T-helper 1 cell treated with Interleukin-12 subunit alpha and Interleukin-12 subunit beta and Interleukin-4 antibody, amounts not matched to agents 30 μg/mL and 1 μg/mL, for 36 hours (primary cell): Measurements from ENCODE around the gene GALNT9.
"Not testable (repeated sequence)": the region's sequence is repeated elsewhere in the genome, so short reads cannot be mapped to it uniquely, and the experiment has no call there.

Experiments used
- H3K27ac Mint-ChIP-seq: one replicate; pipeline ENCODE4 v1.8.0; 2021; ENCODE audit warnings: mild to moderate bottlenecking, mixed read lengths
- H3K27me3 Mint-ChIP-seq: one replicate; pipeline ENCODE4 v1.8.0; 2021; ENCODE audit warnings: low read depth, mixed read lengths
- H3K36me3 Mint-ChIP-seq: one replicate; pipeline ENCODE4 v1.8.0; 2021; ENCODE audit warnings: low read depth, mixed read lengths
- H3K4me1 Mint-ChIP-seq: one replicate; pipeline ENCODE4 v1.8.0; 2021; ENCODE audit warnings: low read depth, mixed read lengths
- H3K4me3 Mint-ChIP-seq: one replicate; pipeline ENCODE4 v1.8.0; 2021; ENCODE audit warnings: mild to moderate bottlenecking, moderate library complexity, mixed read lengths
- H3K9me3 Mint-ChIP-seq: one replicate; pipeline ENCODE4 v1.8.0; 2021; ENCODE audit warnings: mixed read lengths

Gene GALNT9

GRCh38 chr12:132262256-132263060, 66.9 kb downstream of the GALNT9 start:
- H3K36me3 Mint-ChIP-seq, result no peaks in the 10 kb centered on the region
- no peaks in the 10 kb centered on the region for H3K27me3 Mint-ChIP-seq
- H3K27ac Mint-ChIP-seq, result no peak overlapping the region
- no peaks in the 10 kb centered on the region for H3K4me1 Mint-ChIP-seq
- H3K9me3 Mint-ChIP-seq, result no peaks in the 10 kb centered on the region
- no peak overlapping the region for H3K4me3 Mint-ChIP-seq

- H3K9me3 Mint-ChIP-seq, result no peaks in the 10 kb centered on the region
- H3K27ac Mint-ChIP-seq, result no peak overlapping the region
- no peaks in the 10 kb centered on the region for H3K4me1 Mint-ChIP-seq
- H3K36me3 Mint-ChIP-seq, result no peaks in the 10 kb centered on the region
- H3K4me3 Mint-ChIP-seq, result no peak overlapping the region
- no peaks in the 10 kb centered on the region for H3K27me3 Mint-ChIP-seq
These were observed 67.9 kb downstream of the GALNT9 start for GRCh38 chr12:132261328-132262138.

GRCh38 chr12:132260721-132261120, 68.7 kb downstream of the GALNT9 start:
- no peaks in the 10 kb centered on the region for H3K36me3 Mint-ChIP-seq
- no peaks in the 10 kb centered on the region for H3K4me1 Mint-ChIP-seq
- H3K27me3 Mint-ChIP-seq, result no peaks in the 10 kb centered on the region
- H3K9me3 Mint-ChIP-seq, result no peaks in the 10 kb centered on the region
- H3K27ac Mint-ChIP-seq, result no peak overlapping the region
- no peak overlapping the region for H3K4me3 Mint-ChIP-seq

GRCh38 chr12:132259872-132260695, 69.3 kb downstream of the GALNT9 start:
- Mint-ChIP-seq H3K4me3 (no peak overlapping the region), H3K9me3 (no peaks in the 10 kb centered on the region), H3K27ac (no peak overlapping the region), H3K4me1 (no peaks in the 10 kb centered on the region), H3K27me3 (no peaks in the 10 kb centered on the region), H3K36me3 (no peaks in the 10 kb centered on the region)

GRCh38 chr12:132259364-132259871, 70.0 kb downstream of the GALNT9 start:
- Mint-ChIP-seq H3K4me3 (no peak overlapping the region), H3K4me1 (no peaks in the 10 kb centered on the region), H3K27me3 (no peaks in the 10 kb centered on the region), H3K36me3 (no peaks in the 10 kb centered on the region), H3K27ac (no peak overlapping the region), H3K9me3 (no peaks in the 10 kb centered on the region)

GRCh38 chr12:132258543-132258942, 70.8 kb downstream of the GALNT9 start:
- no peak overlapping the region for H3K4me3 Mint-ChIP-seq
- H3K36me3 Mint-ChIP-seq, result no peaks in the 10 kb centered on the region
- H3K4me1 Mint-ChIP-seq, result no peaks in the 10 kb centered on the region
- H3K9me3 Mint-ChIP-seq, result no peaks in the 10 kb centered on the region
- H3K27ac Mint-ChIP-seq, result no peak overlapping the region
- no peaks in the 10 kb centered on the region for H3K27me3 Mint-ChIP-seq

- Mint-ChIP-seq H3K4me1 (no peaks in the 10 kb centered on the region), H3K36me3 (no peaks in the 10 kb centered on the region), H3K27me3 (no peaks in the 10 kb centered on the region), H3K9me3 (no peaks in the 10 kb centered on the region), H3K4me3 (no peak overlapping the region), H3K27ac (no peak overlapping the region)
These were observed 71.4 kb downstream of the GALNT9 start for GRCh38 chr12:132257955-132258490.

GRCh38 chr12:132257206-132257954, 72.0 kb downstream of the GALNT9 start:
- Mint-ChIP-seq H3K27me3 (no peaks in the 10 kb centered on the region), H3K4me1 (no peaks in the 10 kb centered on the region), H3K9me3 (no peaks in the 10 kb centered on the region), H3K27ac (no peak overlapping the region), H3K36me3 (no peaks in the 10 kb centered on the region), H3K4me3 (no peak overlapping the region)

GRCh38 chr12:132256646-132257045, 72.7 kb downstream of the GALNT9 start:
- Mint-ChIP-seq H3K27ac (no peak overlapping the region), H3K36me3 (no peaks in the 10 kb centered on the region), H3K27me3 (no peaks in the 10 kb centered on the region), H3K9me3 (no peaks in the 10 kb centered on the region), H3K4me1 (no peaks in the 10 kb centered on the region), H3K4me3 (no peak overlapping the region)

- H3K36me3 Mint-ChIP-seq, result no peaks in the 10 kb centered on the region
- H3K4me1 Mint-ChIP-seq, result no peaks in the 10 kb centered on the region
- H3K27ac Mint-ChIP-seq, result no peak overlapping the region
- no peaks in the 10 kb centered on the region for H3K9me3 Mint-ChIP-seq
- no peaks in the 10 kb centered on the region for H3K27me3 Mint-ChIP-seq
- no peak overlapping the region for H3K4me3 Mint-ChIP-seq
These were observed 73.7 kb downstream of the GALNT9 start for GRCh38 chr12:132255642-132256041.

- Mint-ChIP-seq H3K9me3 (no peaks in the 10 kb centered on the region), H3K4me3 (no peak overlapping the region), H3K4me1 (no peaks in the 10 kb centered on the region), H3K27ac (no peak overlapping the region), H3K36me3 (no peaks in the 10 kb centered on the region), H3K27me3 (no peaks in the 10 kb centered on the region)
These were observed 75.5 kb downstream of the GALNT9 start for GRCh38 chr12:132253698-132254480.

GRCh38 chr12:132252981-132253380, 76.4 kb downstream of the GALNT9 start:
- H3K4me1 Mint-ChIP-seq, H3K4me3 Mint-ChIP-seq, H3K9me3 Mint-ChIP-seq, H3K36me3 Mint-ChIP-seq, H3K27me3 Mint-ChIP-seq, H3K27ac Mint-ChIP-seq: not testable (repeated sequence)
